Tibial nerve (tissue), 4 donors: ENCODE data around the gene ADAM15. TPM values are rescaled to one million over a fixed set of nuclear protein-coding genes. Genes with fewer than 3 reads are reported as not detected.

Experiments used
- DNase-seq, 2 donors: peaks; one replicate each; pipeline ENCODE4 v3.0.0-alpha.2; 2019; ENCODE audit warnings: low spot score in 2 of 2
- H3K27ac ChIP-seq, 4 donors: fragments of 200-600 bp; sonication (generic) in 3 of 4; one replicate each; pipeline ENCODE4 v1.5.1; 2017 to 2019; ENCODE audit warnings: mild to moderate bottlenecking in 1 of 4
- H3K27me3 ChIP-seq, 2 donors: fragments of 200-600 bp; sonication (generic) in 1 of 2; one replicate each; pipeline versions ENCODE4 v1.5.1 to v1.6.0; 2017 to 2019
- H3K36me3 ChIP-seq, 3 donors: fragments of 200-600 bp; sonication (generic); one replicate each; pipeline ENCODE4 v1.5.1; 2018 to 2019
- H3K4me1 ChIP-seq, 4 donors: fragments of 200-600 bp; sonication (generic) in 3 of 4; one replicate each; pipeline ENCODE4 v1.5.1; 2017 to 2019
- H3K4me3 ChIP-seq, 4 donors: fragments of 200-600 bp; sonication (generic) in 3 of 4; one replicate each; pipeline ENCODE4 v1.5.1; 2017 to 2019; ENCODE audit warnings: mild to moderate bottlenecking in 1 of 4, moderate library complexity in 1 of 4
- H3K9me3 ChIP-seq, 4 donors: fragments of 200-600 bp; sonication (generic) in 3 of 4; one replicate each; pipeline ENCODE4 v1.5.1; 2017 to 2019
- CTCF ChIP-seq, 5 experiments: fragments of 200-600 bp in 3 of 5; fragments of 450-650 bp in 2 of 5; sonication (generic) in 3 of 5; IDR thresholded peaks; one replicate each; pipeline ENCODE4 v1.5.1; 2016 to 2019; ENCODE audit warnings: antibody characterized with exemption in 5 of 5, mild to moderate bottlenecking in 3 of 5, moderate library complexity in 2 of 5
- EP300 ChIP-seq, 2 donors: sonication (generic); formaldehyde crosslinking; IDR thresholded peaks; one replicate each; pipeline ENCODE4 v1.6.1; 2017; ENCODE audit warnings: antibody characterized with exemption in 2 of 2, mild to moderate bottlenecking in 1 of 2
- POLR2A ChIP-seq, 2 donors: fragments of 450-650 bp; IDR thresholded peaks; one replicate each; pipeline ENCODE4 v1.6.1; 2017; ENCODE audit warnings: antibody characterized with exemption in 2 of 2, mild to moderate bottlenecking in 2 of 2, moderate library complexity in 2 of 2
- WGBS, 2 donors: methylation state at CpG; one replicate each; pipeline ENCODE4 v1.1.5; 2018; 5-methylcytosine and 5-hydroxymethylcytosine counted together
- total RNA-seq, 4 donors: library from RNA; depleted of rRNA; stranded (reverse); fragments of >200 nt; gene quantifications; one replicate each; pipeline ENCODE4 v1.1.0, GENCODE V29; 2016

The ADAM15 gene
- total RNA-seq, 4 donors from 2014 or later, result 111 to 202 (median 168) TPM

DNA sequence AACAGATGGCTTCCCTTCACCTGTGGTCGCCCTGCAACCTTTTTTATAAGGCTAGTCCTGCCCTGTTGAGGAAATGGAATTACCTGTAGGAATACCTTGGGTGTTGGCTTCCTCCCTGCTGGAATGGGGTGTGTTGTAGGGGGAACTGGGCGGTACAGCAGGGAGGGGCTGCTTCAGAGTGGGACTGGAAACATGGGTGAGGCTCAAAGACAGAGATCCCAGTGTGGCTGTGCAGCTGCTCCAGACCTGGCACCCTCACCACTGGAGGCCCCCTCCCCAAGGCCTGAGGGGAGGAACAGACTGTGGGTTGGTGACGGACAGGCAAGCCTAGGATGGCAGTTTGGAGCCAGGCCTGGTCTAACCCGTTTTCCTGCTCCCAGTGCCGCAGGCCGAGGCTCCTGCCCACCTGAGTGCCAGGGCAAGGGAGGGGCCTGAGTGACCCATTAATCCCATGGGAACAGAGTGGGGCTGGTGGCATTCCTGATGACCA lies 32.0 kb downstream of the ADAM15 start:
- TF ChIP-seq CTCF (IDR thresholded peaks at IDR 0.05) (no peak), EP300 (IDR thresholded peaks at IDR 0.05) (no peak), POLR2A (IDR thresholded peaks at IDR 0.05) (no peak)
- Histone ChIP-seq H3K9me3 (no peaks in the 10 kb centered on the region), H3K27me3 (peaks cover 0 to 57% of the 10 kb centered on the region in 2 donors), H3K4me3 (no peak overlapping the region), H3K4me1 (peaks cover 4 to 79% (median 55%) of the 10 kb centered on the region in 4 donors), H3K36me3 (no peaks in the 10 kb centered on the region), H3K27ac (no peak overlapping the region)
- 38 to 50% methylated on average over 2 to 3 of the region's 6 CpGs for WGBS, 2 donors
- no peak for DNase-seq

DNA sequence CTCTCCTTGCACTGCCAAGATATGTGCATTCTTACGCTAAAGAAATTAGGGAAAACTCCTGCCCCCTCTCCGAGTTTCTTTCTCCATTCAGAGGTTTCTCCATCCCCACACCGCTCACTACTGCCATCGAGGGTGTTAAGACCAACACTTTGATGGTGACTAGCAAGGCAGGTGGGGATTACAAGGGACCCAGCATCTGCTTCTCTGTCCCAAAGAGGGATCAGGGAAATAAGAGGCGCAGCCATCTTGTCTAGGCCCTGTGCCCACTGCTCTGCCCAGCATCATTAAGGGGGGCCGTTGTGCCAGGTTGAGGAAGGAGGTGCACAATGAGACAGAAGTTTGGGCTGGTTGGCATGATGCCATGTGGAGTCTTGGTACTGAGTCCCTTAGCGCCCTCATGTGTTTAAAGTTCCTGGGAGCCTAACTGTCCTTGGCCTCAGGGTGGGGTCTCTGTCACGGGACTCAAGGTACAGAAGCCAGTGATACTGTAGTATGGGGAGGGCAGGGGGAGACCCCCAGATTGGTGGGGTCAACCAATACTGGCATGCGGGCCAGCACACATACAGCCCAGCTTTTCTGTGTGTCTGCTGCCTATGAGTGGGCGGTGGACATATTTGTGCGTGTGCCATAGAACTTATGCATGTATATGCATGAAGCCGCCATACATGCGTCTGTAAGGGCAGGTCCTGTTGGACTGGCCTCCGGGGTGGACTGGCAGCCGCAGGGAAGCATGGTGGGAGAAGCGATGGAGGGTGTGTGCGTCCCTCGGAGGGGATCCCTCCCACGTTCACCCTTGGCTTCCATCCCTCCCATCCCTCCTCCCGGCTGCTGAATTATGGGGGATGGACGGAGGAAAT lies 33.0 kb downstream of the ADAM15 start:
- Histone ChIP-seq H3K27ac (peak overlapping the region in 3 of 4 donors; percentile 87 to 93 (median 92)), H3K4me3 (peak overlapping the region; percentile 48 to 96 (median 65)), H3K27me3 (peaks cover 0 to 54% of the 10 kb centered on the region in 2 donors), H3K9me3 (no peaks in the 10 kb centered on the region), H3K4me1 (peaks cover 4 to 71% (median 48%) of the 10 kb centered on the region in 4 donors), H3K36me3 (no peaks in the 10 kb centered on the region)
- 27 to 30% methylated on average over 18 to 20 of the region's 21 CpGs for WGBS, 2 donors
- TF ChIP-seq EP300 (IDR thresholded peaks at IDR 0.05), result no peak
- no peak for TF ChIP-seq POLR2A (IDR thresholded peaks at IDR 0.05)
- TF ChIP-seq CTCF (IDR thresholded peaks at IDR 0.05), result no peak
- DNase-seq, result no peak

GRCh38 chr1:155084722-155085503 lies 33.8 kb downstream of the ADAM15 start:
- WGBS, 2 donors, result 0% methylated on average over 36 to 40 of the region's 67 CpGs
- no peaks in the 10 kb centered on the region for H3K9me3 ChIP-seq
- peaks cover 4 to 63% (median 40%) of the 10 kb centered on the region in 4 donors for H3K4me1 ChIP-seq
- no peaks in the 10 kb centered on the region for H3K36me3 ChIP-seq
- H3K27ac ChIP-seq, result peak overlapping the region; percentile 87 to 97 (median 92)
- TF ChIP-seq POLR2A (IDR thresholded peaks at IDR 0.05) (peak; percentile 23 to 66), EP300 (IDR thresholded peaks at IDR 0.05) (no peak), CTCF (IDR thresholded peaks at IDR 0.05) (peak; percentile 90 to 98 (median 94))
- peak; percentile 91 to 93 for DNase-seq
- H3K27me3 ChIP-seq, result peaks cover 0 to 46% of the 10 kb centered on the region in 2 donors
- peak overlapping the region; percentile 48 to 96 (median 65) for H3K4me3 ChIP-seq

- peak in 1 of 2 donors; percentile 59 for DNase-seq
- Histone ChIP-seq H3K36me3 (no peaks in the 10 kb centered on the region), H3K4me1 (peaks cover 4 to 56% (median 33%) of the 10 kb centered on the region in 4 donors), H3K27me3 (peaks cover 0 to 39% of the 10 kb centered on the region in 2 donors), H3K9me3 (no peaks in the 10 kb centered on the region), H3K4me3 (peak overlapping the region; percentile 48 to 96 (median 65)), H3K27ac (peak overlapping the region; percentile 87 to 97 (median 92))
- TF ChIP-seq EP300 (IDR thresholded peaks at IDR 0.05), result no peak
- no peak for TF ChIP-seq CTCF (IDR thresholded peaks at IDR 0.05)
- TF ChIP-seq POLR2A (IDR thresholded peaks at IDR 0.05), result no peak
- WGBS, 2 donors, result 1 to 3% methylated on average over 27 to 32 of the region's 32 CpGs
Observed at GRCh38 chr1:155085504-155086127, 34.5 kb downstream of the ADAM15 start.
